Sigmoid colon (tissue), 7 donors: ENCODE measurements around the gene SSPN. TPM values are rescaled to one million over a fixed set of nuclear protein-coding genes. Genes with fewer than 3 reads are reported as not detected.

Experiments used
- DNase-seq: peaks from one replicate; pipeline ENCODE4 v3.0.0-alpha.2; 2019
- H3K27ac ChIP-seq, 4 donors: fragments of 200-600 bp; sonication (generic); one replicate each; pipeline ENCODE4 v1.5.1; 2016 to 2019; ENCODE audit warnings: mild to moderate bottlenecking in 1 of 4
- H3K27me3 ChIP-seq, 3 donors: fragments of 200-600 bp; sonication (generic); one replicate each; pipeline ENCODE4 v1.5.1; 2019; ENCODE audit warnings: mild to moderate bottlenecking in 1 of 3
- H3K36me3 ChIP-seq, 4 donors: fragments of 200-600 bp; sonication (generic); one replicate each; pipeline ENCODE4 v1.5.1; 2016 to 2019
- H3K4me1 ChIP-seq, 4 donors: fragments of 200-600 bp; sonication (generic); one replicate each; pipeline ENCODE4 v1.5.1; 2017 to 2019
- H3K4me3 ChIP-seq, 4 donors: fragments of 200-600 bp; sonication (generic); one replicate each; pipeline ENCODE4 v1.5.1; 2017 to 2019; ENCODE audit warnings: mild to moderate bottlenecking in 2 of 4, moderate library complexity in 1 of 4
- H3K9me3 ChIP-seq, 4 donors: fragments of 200-600 bp in 3 of 4; sonication (generic) in 3 of 4; one replicate each; pipeline versions ENCODE4 v1.5.1 to v1.6.1; 2013 to 2019
- CTCF ChIP-seq, 4 experiments: fragments of 450-650 bp in 3 of 4; fragments of 200-600 bp in 1 of 4; IDR thresholded peaks; one replicate each; pipeline ENCODE4 v1.5.1; 2016 to 2019; ENCODE audit warnings: antibody characterized with exemption in 4 of 4, mild to moderate bottlenecking in 3 of 4, moderate library complexity in 2 of 4
- EP300 ChIP-seq, 4 donors: sonication (generic); formaldehyde crosslinking; IDR thresholded peaks; one replicate each; pipeline ENCODE4 v1.6.1; 2017; ENCODE audit warnings: antibody characterized with exemption in 4 of 4
- POLR2A ChIP-seq, 2 donors: fragments of 450-650 bp; IDR thresholded peaks; one replicate each; pipeline ENCODE4 v1.6.1; 2016; ENCODE audit warnings: antibody characterized with exemption in 2 of 2, mild to moderate bottlenecking in 2 of 2, moderate library complexity in 2 of 2
- POLR2AphosphoS5 ChIP-seq, 4 donors: sonication (generic); formaldehyde crosslinking; IDR thresholded peaks; one replicate each; pipeline ENCODE4 v1.6.1; 2017; ENCODE audit warnings: antibody characterized with exemption in 4 of 4
- WGBS, 2 donors: extraction: QIAGEN DNeasy Blood & Tissue Kit; methylation state at CpG; one replicate each; pipeline ENCODE4 v1.1.7; 2013; 5-methylcytosine and 5-hydroxymethylcytosine counted together
- intact Hi-C: fragments of 100-400 bp; cut with DNase I; formaldehyde crosslinking; loops from one replicate; pipeline ENCODE4 v1.15.1; 2023
- polyA plus RNA-seq, 3 donors: library from polyadenylated mRNA; stranded (reverse); fragments of 200-250 nt; gene quantifications; one replicate each; pipeline ENCODE4 v1.2.3, GENCODE V29; 2013
- total RNA-seq, 4 donors: library from RNA; depleted of rRNA; stranded (reverse); fragments of >200 nt; gene quantifications; one replicate each; pipeline ENCODE4 v1.1.0, GENCODE V29; 2016
- donor health status: healthy with polysubstance abuse.
- donor health status: Bipolar disorder and iron deficiency.
- donor health status: healthy.

Gene SSPN
- total and polyA plus RNA-seq, 7 donors, result 3.2 to 54.0 (median 30.3) TPM

GRCh38 chr12:26193539-26193938, 1.8 kb upstream of the SSPN start:
- no peaks in the 10 kb centered on the region for H3K9me3 ChIP-seq
- H3K36me3 ChIP-seq, result no peaks in the 10 kb centered on the region
- DNase-seq, result no peak
- H3K27ac ChIP-seq, result no peak overlapping the region
- H3K27me3 ChIP-seq, result no peaks in the 10 kb centered on the region
- intact Hi-C loops, result loop anchor here (5.0 to 10.0 kb wide), 2 partner anchors 36 to 219 kb away; no protein-coding TSS in a partner anchor
- no peak for TF ChIP-seq POLR2AphosphoS5 (IDR thresholded peaks at IDR 0.05)
- TF ChIP-seq CTCF (IDR thresholded peaks at IDR 0.05), result no peak
- TF ChIP-seq EP300 (IDR thresholded peaks at IDR 0.05), result no peak
- no peak for TF ChIP-seq POLR2A (IDR thresholded peaks at IDR 0.05)
- peaks cover 0 to 29% (median 25%) of the 10 kb centered on the region in 4 donors for H3K4me1 ChIP-seq
- H3K4me3 ChIP-seq, result no peak overlapping the region
- WGBS, 2 donors, result 84 to 94% methylated on average over 1 of the region's 1 CpG

- H3K4me3 ChIP-seq, result peak overlapping the region; percentile 42 to 76 (median 72)
- peak; percentile 81 for DNase-seq
- H3K4me1 ChIP-seq, result peaks cover 0 to 45% (median 32%) of the 10 kb centered on the region in 4 donors
- H3K27ac ChIP-seq, result peak overlapping the region; percentile 89 to 94 (median 92)
- intact Hi-C loops, result loop anchor here (2.0 to 10.0 kb wide), 4 partner anchors 36 to 221 kb away; no protein-coding TSS in a partner anchor
- H3K9me3 ChIP-seq, result no peaks in the 10 kb centered on the region
- 0 to 1% methylated on average over 45 of the region's 45 CpGs for WGBS, 2 donors
- no peaks in the 10 kb centered on the region for H3K27me3 ChIP-seq
- TF ChIP-seq EP300 (IDR thresholded peaks at IDR 0.05) (no peak), POLR2AphosphoS5 (IDR thresholded peaks at IDR 0.05) (peak in 3 of 4 donors; percentile 43 to 64 (median 53)), CTCF (IDR thresholded peaks at IDR 0.05) (no peak), POLR2A (IDR thresholded peaks at IDR 0.05) (no peak)
- no peaks in the 10 kb centered on the region for H3K36me3 ChIP-seq
These were observed 458 bp downstream of the SSPN start for GRCh38 chr12:26195641-26196420.

- no peak for DNase-seq
- H3K4me1 ChIP-seq, result peaks cover 0 to 45% (median 32%) of the 10 kb centered on the region in 4 donors
- H3K9me3 ChIP-seq, result no peaks in the 10 kb centered on the region
- H3K27ac ChIP-seq, result peak overlapping the region; percentile 89 to 94 (median 92)
- TF ChIP-seq POLR2A (IDR thresholded peaks at IDR 0.05), result no peak
- TF ChIP-seq POLR2AphosphoS5 (IDR thresholded peaks at IDR 0.05), result no peak
- TF ChIP-seq CTCF (IDR thresholded peaks at IDR 0.05), result no peak
- no peak for TF ChIP-seq EP300 (IDR thresholded peaks at IDR 0.05)
- H3K27me3 ChIP-seq, result no peaks in the 10 kb centered on the region
- no peaks in the 10 kb centered on the region for H3K36me3 ChIP-seq
- peak overlapping the region; percentile 42 to 76 (median 72) for H3K4me3 ChIP-seq
- intact Hi-C loops, result loop anchor here (2.0 to 10.0 kb wide), 4 partner anchors 36 to 222 kb away; no protein-coding TSS in a partner anchor
- 74 to 80% methylated on average over 5 of the region's 5 CpGs for WGBS, 2 donors
These were observed 996 bp downstream of the SSPN start for GRCh38 chr12:26196421-26196716.

GRCh38 chr12:26197832-26198231, 2.5 kb downstream of the SSPN start:
- H3K4me3 ChIP-seq, result no peak overlapping the region
- H3K4me1 ChIP-seq, result peaks cover 0 to 45% (median 32%) of the 10 kb centered on the region in 4 donors
- TF ChIP-seq EP300 (IDR thresholded peaks at IDR 0.05) (no peak), CTCF (IDR thresholded peaks at IDR 0.05) (no peak), POLR2AphosphoS5 (IDR thresholded peaks at IDR 0.05) (no peak), POLR2A (IDR thresholded peaks at IDR 0.05) (no peak)
- H3K27ac ChIP-seq, result peak overlapping the region; percentile 89 to 94 (median 92)
- H3K36me3 ChIP-seq, result no peaks in the 10 kb centered on the region
- 9 to 77% methylated on average over 3 of the region's 3 CpGs for WGBS, 2 donors
- no peaks in the 10 kb centered on the region for H3K27me3 ChIP-seq
- no peaks in the 10 kb centered on the region for H3K9me3 ChIP-seq
- intact Hi-C loops, result loop anchor here (2.0 to 10.0 kb wide), 4 partner anchors 34 to 223 kb away; no protein-coding TSS in a partner anchor
- no peak for DNase-seq
